Left lung (tissue), 10 donors: ENCODE measurements around the gene KCTD11. TPM values are rescaled to one million over a fixed set of nuclear protein-coding genes. Genes with fewer than 3 reads are reported as not detected.

Source experiments
- ATAC-seq: fragments of 200-7000 bp; cut with Tn5 transposase; one replicate; pipeline ENCODE4 v1.9.1; 2020; ENCODE audit warnings: moderate library complexity
- DNase-seq, 4 donors: peaks; one replicate each; pipeline ENCODE4 v3.0.0-alpha.2; 2013 to 2020
- H3K27ac ChIP-seq, 2 donors: fragments of 200-600 bp; sonication (generic) in 1 of 2; one replicate each; pipeline versions ENCODE4 v1.5.0 to v1.8.0; 2020 to 2021
- H3K27me3 ChIP-seq, 2 donors: fragments of 200-600 bp; sonication (generic) in 1 of 2; one replicate each; pipeline versions ENCODE4 v1.5.0 to v1.8.0; 2020 to 2021
- H3K36me3 ChIP-seq, 2 donors: fragments of 200-600 bp; sonication (generic) in 1 of 2; one replicate each; pipeline versions ENCODE4 v1.5.0 to v1.8.0; 2020 to 2021
- H3K4me1 ChIP-seq, 2 donors: fragments of 200-600 bp; one replicate each; pipeline ENCODE4 v1.8.0; 2021
- H3K4me3 ChIP-seq, 2 donors: fragments of 200-600 bp; sonication (generic) in 1 of 2; one replicate each; pipeline versions ENCODE4 v1.5.0 to v1.8.0; 2020 to 2021; ENCODE audit warnings: mild to moderate bottlenecking in 1 of 2
- H3K9me3 ChIP-seq, 2 donors: fragments of 200-600 bp; sonication (generic) in 1 of 2; one replicate each; pipeline versions ENCODE4 v1.5.0 to v1.8.0; 2020 to 2021
- CTCF ChIP-seq, 2 donors: fragments of 200-600 bp; sonication (generic) in 1 of 2; IDR thresholded peaks; one replicate each; pipeline versions ENCODE4 v1.5.0 to v1.8.0; 2021; ENCODE audit warnings: antibody characterized with exemption in 2 of 2
- intact Hi-C, 2 donors: fragments of 100-400 bp; cut with DNase I; formaldehyde crosslinking; loops; one replicate each; pipeline versions ENCODE4 v1.11.2 to v1.14.2; 2022
- polyA plus RNA-seq, 6 donors: library from polyadenylated mRNA; unstranded; fragments of 120-200 nt; gene quantifications; one replicate each; pipeline ENCODE4 v1.2.1, GENCODE V29; 2013; ENCODE audit not compliant: insufficient read length in 6 of 6
- total RNA-seq, 2 donors: library from RNA; stranded (reverse); fragmentation: NEBNext Ultra II Directional; extraction: Animal tissue kit (Norgen Biotek cat#: 25700); gene quantifications; one replicate each; pipeline ENCODE4 v1.2.1, GENCODE V29; 2021
- donor health status: DM: no; HTN: yes; CAD: no.
- donor health status: DM: no; HTN: no; CAD: no.

Gene KCTD11
- total and polyA plus RNA-seq, 8 donors, result 8.3 to 13.1 (median 10.3) TPM

DNA sequence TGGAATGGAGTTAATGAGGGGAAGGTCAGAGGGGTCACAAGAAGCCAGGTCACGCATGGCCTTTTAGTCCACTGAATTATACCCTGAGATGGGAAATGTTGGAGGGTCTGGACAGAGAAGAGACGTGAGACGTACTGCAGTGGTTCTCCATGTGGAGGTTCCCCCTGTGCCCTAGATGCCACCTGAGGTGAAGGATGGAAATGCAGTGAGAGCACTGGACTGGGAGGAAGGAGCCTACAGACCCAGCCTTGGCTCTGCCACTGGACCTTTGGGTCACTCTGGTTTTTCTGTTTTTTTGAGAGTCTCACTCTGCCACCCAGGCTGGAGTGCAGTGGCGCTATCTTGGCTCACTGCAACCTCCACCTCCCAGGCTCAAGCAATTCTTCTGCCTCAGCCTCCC lies 44.2 kb downstream of the KCTD11 start:
- TF ChIP-seq CTCF (IDR thresholded peaks at IDR 0.05), result no peak
- Histone ChIP-seq H3K4me3 (no peak overlapping the region), H3K36me3 (peaks cover 0 to 8% of the 10 kb centered on the region in 2 donors), H3K27me3 (no peaks in the 10 kb centered on the region), H3K4me1 (peaks cover 0 to 18% of the 10 kb centered on the region in 2 donors), H3K27ac (no peak overlapping the region), H3K9me3 (no peaks in the 10 kb centered on the region)
- DNase-seq (peak in 1 of 4 donors; percentile 3), ATAC-seq (no peak)
- intact Hi-C loops, result no loop called here

DNA sequence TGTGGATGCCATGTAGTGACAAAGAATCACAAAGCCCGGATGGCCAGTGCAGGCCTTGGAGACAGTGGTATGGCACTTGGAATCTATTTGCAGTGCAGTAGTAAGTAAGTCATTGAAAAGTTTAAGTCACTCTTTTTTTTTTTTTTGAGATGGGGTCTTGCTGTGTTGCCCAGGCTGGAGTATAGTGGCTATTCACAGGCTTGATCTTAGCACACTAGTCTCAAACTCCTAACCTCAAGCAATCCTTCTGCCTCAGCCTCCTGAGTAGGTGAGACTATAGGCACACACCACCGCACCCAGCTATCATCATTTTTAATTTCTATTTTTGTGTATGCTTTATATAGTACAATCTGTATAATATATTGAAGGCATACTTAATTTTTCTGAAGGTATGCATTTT lies 46.6 kb downstream of the KCTD11 start:
- Histone ChIP-seq H3K4me1 (peaks cover 7 to 27% of the 10 kb centered on the region in 2 donors), H3K36me3 (no peaks in the 10 kb centered on the region), H3K27ac (no peak overlapping the region), H3K9me3 (no peaks in the 10 kb centered on the region), H3K4me3 (no peak overlapping the region), H3K27me3 (no peaks in the 10 kb centered on the region)
- ATAC-seq (no peak), DNase-seq (no peak)
- TF ChIP-seq CTCF (IDR thresholded peaks at IDR 0.05), result no peak
- intact Hi-C loops, result no loop called here

DNA sequence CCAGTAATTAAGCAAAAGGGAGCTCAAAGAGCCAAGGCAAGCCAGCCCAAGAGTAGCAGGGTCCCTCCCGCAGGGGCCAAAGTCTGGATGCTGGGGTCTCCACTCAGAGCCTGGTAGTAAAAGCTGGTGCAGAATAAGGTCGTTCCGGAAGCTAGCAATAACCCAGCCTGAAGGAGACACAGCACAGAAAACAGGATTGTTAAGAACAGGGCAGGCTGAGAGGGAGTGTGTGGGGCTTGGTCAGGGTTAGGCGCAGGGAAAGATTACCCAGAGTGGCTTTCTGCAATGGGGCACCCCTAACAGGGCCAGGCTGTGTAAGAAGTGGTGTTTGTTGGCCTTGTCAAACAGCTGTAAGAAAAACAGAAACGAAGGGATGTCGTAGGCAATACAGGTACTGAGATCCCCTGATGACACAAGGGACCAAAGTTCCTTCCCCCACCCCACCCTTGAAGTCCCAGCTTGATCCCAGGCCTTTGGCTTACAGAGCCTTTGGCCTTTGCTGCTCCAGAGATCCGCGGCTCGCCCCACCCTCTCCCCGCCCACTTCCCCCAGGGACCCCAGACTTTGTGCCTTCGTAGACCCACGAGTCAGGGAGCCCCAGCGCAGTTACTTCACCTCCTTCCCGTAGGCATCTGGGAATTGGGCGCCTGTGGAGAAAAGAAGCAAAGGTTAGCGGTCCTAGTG lies 51.2 kb downstream of the KCTD11 start:
- peak in 1 of 4 donors; percentile 25 for DNase-seq
- Histone ChIP-seq H3K36me3 (no peaks in the 10 kb centered on the region), H3K9me3 (no peaks in the 10 kb centered on the region), H3K4me1 (peaks cover 7 to 26% of the 10 kb centered on the region in 2 donors), H3K4me3 (peak overlapping the region; percentile 57 to 59), H3K27ac (peak overlapping the region; percentile 87), H3K27me3 (peaks cover 0 to 29% of the 10 kb centered on the region in 2 donors)
- intact Hi-C loops, result no loop called here
- peak; percentile 0 for ATAC-seq
- TF ChIP-seq CTCF (IDR thresholded peaks at IDR 0.05), result no peak

DNA sequence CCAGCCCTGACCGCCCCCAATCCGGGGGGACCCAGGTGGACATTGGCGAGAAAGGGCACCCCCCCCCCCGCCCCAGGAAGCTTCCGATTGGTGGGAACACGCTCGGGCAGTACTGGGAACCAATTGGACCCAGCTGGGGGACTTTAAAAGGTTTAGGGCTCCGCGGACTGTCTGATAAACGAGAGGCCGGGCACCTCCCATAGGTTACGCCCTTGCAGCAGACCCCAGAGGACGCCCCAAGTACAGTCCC lies 51.7 kb downstream of the KCTD11 start:
- Histone ChIP-seq H3K27me3 (peaks cover 0 to 34% of the 10 kb centered on the region in 2 donors), H3K36me3 (no peaks in the 10 kb centered on the region), H3K27ac (peak overlapping the region; percentile 87), H3K9me3 (no peaks in the 10 kb centered on the region), H3K4me3 (peak overlapping the region; percentile 57 to 59), H3K4me1 (peaks cover 7 to 26% of the 10 kb centered on the region in 2 donors)
- ATAC-seq (peak; percentile 55), DNase-seq (no peak)
- no peak for TF ChIP-seq CTCF (IDR thresholded peaks at IDR 0.05)
- intact Hi-C loops, result no loop called here

DNA sequence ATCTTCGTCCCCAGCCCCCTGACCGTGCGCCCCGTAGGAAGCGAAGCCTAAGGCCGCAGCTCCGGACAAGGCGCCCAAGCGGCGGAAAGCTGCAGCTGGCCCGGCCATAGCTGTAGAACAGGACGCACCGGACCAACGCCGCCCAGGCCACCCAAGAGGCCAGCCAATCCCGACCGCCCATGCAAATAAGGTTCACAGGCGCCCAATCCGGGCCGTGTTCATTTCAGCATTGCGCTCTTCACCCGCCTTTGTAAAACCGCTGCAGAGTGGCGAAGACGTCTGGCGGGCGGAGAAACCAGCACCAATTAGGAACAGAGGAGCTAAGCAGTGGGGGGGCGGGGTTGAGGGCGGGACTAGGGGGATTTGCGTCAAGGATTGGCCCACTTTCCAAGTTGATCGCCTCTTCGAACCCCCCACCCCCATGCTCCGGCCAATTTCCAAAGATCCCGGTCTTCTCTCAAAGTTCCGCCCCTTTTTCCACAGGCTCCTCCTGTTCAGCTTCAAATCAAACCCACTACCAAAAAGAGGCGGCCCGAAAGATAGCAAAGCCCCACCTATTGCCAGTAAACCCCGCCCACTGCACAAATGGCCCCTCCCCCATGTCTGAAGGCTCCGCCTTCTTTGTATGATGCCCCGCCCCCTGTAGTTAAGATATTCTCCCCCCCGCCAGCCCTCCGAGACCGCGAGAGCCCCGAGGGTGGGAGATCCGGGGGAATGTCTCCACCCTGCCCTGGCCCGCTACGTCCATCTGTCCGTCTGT lies 52.2 kb downstream of the KCTD11 start, which contains the start of gene TMEM256:
Gene TMEM256, minus strand, starts transcription at position 121 of the 760 bp plus-strand sequence. Its CDS starts 13 bp downstream, at position 108.
- H3K27me3 ChIP-seq, result peaks cover 0 to 37% of the 10 kb centered on the region in 2 donors
- H3K9me3 ChIP-seq, result no peaks in the 10 kb centered on the region
- ATAC-seq, result peak; percentile 94
- H3K36me3 ChIP-seq, result no peaks in the 10 kb centered on the region
- H3K27ac ChIP-seq, result peak within 1 kb of the TSS; percentile 87
- intact Hi-C loops, result no loop called here
- DNase-seq, result peak; percentile 97 to 99 (median 98)
- peaks cover 7 to 26% of the 10 kb centered on the region in 2 donors for H3K4me1 ChIP-seq
- peak within 1 kb of the TSS; percentile 59 to 61 for H3K4me3 ChIP-seq
- TF ChIP-seq CTCF (IDR thresholded peaks at IDR 0.05), result peak in 1 of 2 donors; percentile 15
